Measurements from ENCODE around the gene GARNL3.

Gene GARNL3

GRCh38 chr9:127396808-127397645 is 132.5 kb downstream of the GARNL3 start, which contains the start of gene SLC2A8:
TSS of gene SLC2A8 (plus strand) at chr9:127397169. CDS start at chr9:127397231, 62 bp downstream.
- H3K27me3 Mint-ChIP-seq = peaks cover 83% of the 10 kb centered on the region

GRCh38 chr9:127397646-127398274 is 133.2 kb downstream of the GARNL3 start:
- H3K27ac Mint-ChIP-seq = no peak overlapping the region
- peak; percentile 68 for DNase-seq
- H3K27me3 Mint-ChIP-seq = peaks cover 81% of the 10 kb centered on the region
- H3K4me3 Mint-ChIP-seq = peak overlapping the region; percentile 65
- H3K9me3 Mint-ChIP-seq = no peaks in the 10 kb centered on the region
- H3K36me3 Mint-ChIP-seq (ENCODE audit: low read depth) = no peaks in the 10 kb centered on the region
- H3K4me1 Mint-ChIP-seq (ENCODE audit: low read depth) = peaks cover 18% of the 10 kb centered on the region

More at GRCh38 chr9:127396808-127397645, 132.5 kb downstream of the GARNL3 start, which contains the start of gene SLC2A8:
- no peak within 1 kb of the TSS for H3K27ac Mint-ChIP-seq
- peak; percentile 90 for DNase-seq
- peaks cover 18% of the 10 kb centered on the region for H3K4me1 Mint-ChIP-seq (ENCODE audit: low read depth)
- H3K9me3 Mint-ChIP-seq = no peaks in the 10 kb centered on the region
- H3K36me3 Mint-ChIP-seq (ENCODE audit: low read depth) = no peaks in the 10 kb centered on the region
- H3K4me3 Mint-ChIP-seq = peak within 1 kb of the TSS; percentile 65

- Mint-ChIP-seq H3K27ac (no peak overlapping the region), H3K4me3 (peak overlapping the region; percentile 65), H3K36me3 (ENCODE audit: low read depth) (no peaks in the 10 kb centered on the region), H3K9me3 (no peaks in the 10 kb centered on the region), H3K27me3 (peaks cover 78% of the 10 kb centered on the region), H3K4me1 (ENCODE audit: low read depth) (peaks cover 18% of the 10 kb centered on the region)
- DNase-seq = no peak
Observed at GRCh38 chr9:127398275-127398647, 133.7 kb downstream of the GARNL3 start.

GRCh38 chr9:127398715-127399400 is 134.3 kb downstream of the GARNL3 start:
- H3K4me3 Mint-ChIP-seq = peak overlapping the region; percentile 25
- H3K27ac Mint-ChIP-seq = no peak overlapping the region
- H3K9me3 Mint-ChIP-seq = no peaks in the 10 kb centered on the region

GRCh38 chr9:127399736-127400269 is 135.2 kb downstream of the GARNL3 start:
- peaks cover 67% of the 10 kb centered on the region for H3K27me3 Mint-ChIP-seq
- H3K27ac Mint-ChIP-seq = no peak overlapping the region

More at GRCh38 chr9:127398715-127399400, 134.3 kb downstream of the GARNL3 start:
- peaks cover 76% of the 10 kb centered on the region for H3K27me3 Mint-ChIP-seq
- DNase-seq = no peak
- peaks cover 18% of the 10 kb centered on the region for H3K4me1 Mint-ChIP-seq (ENCODE audit: low read depth)
- no peaks in the 10 kb centered on the region for H3K36me3 Mint-ChIP-seq (ENCODE audit: low read depth)

GRCh38 chr9:127402401-127403090 is 138.0 kb downstream of the GARNL3 start:
- H3K27ac Mint-ChIP-seq = no peak overlapping the region
- DNase-seq = no peak
- H3K4me3 Mint-ChIP-seq = no peak overlapping the region
- H3K27me3 Mint-ChIP-seq = peaks cover 67% of the 10 kb centered on the region
- no peaks in the 10 kb centered on the region for H3K9me3 Mint-ChIP-seq
- H3K4me1 Mint-ChIP-seq (ENCODE audit: low read depth) = peaks cover 7% of the 10 kb centered on the region
- no peaks in the 10 kb centered on the region for H3K36me3 Mint-ChIP-seq (ENCODE audit: low read depth)

More at GRCh38 chr9:127399736-127400269, 135.2 kb downstream of the GARNL3 start:
- no peak for DNase-seq
- Mint-ChIP-seq H3K36me3 (ENCODE audit: low read depth) (no peaks in the 10 kb centered on the region), H3K4me1 (ENCODE audit: low read depth) (peaks cover 18% of the 10 kb centered on the region), H3K4me3 (no peak overlapping the region), H3K9me3 (no peaks in the 10 kb centered on the region)

GRCh38 chr9:127403507-127404192 is 139.1 kb downstream of the GARNL3 start:
- Mint-ChIP-seq H3K4me1 (ENCODE audit: low read depth) (no peaks in the 10 kb centered on the region), H3K9me3 (no peaks in the 10 kb centered on the region), H3K27me3 (peaks cover 61% of the 10 kb centered on the region), H3K36me3 (ENCODE audit: low read depth) (no peaks in the 10 kb centered on the region), H3K27ac (no peak overlapping the region), H3K4me3 (no peak overlapping the region)
- no peak for DNase-seq

GRCh38 chr9:127404631-127405030 is 140.1 kb downstream of the GARNL3 start:
- no peak overlapping the region for H3K27ac Mint-ChIP-seq
- no peaks in the 10 kb centered on the region for H3K9me3 Mint-ChIP-seq
- peaks cover 52% of the 10 kb centered on the region for H3K27me3 Mint-ChIP-seq
- H3K36me3 Mint-ChIP-seq (ENCODE audit: low read depth) = no peaks in the 10 kb centered on the region
- no peak for DNase-seq
- H3K4me1 Mint-ChIP-seq (ENCODE audit: low read depth) = no peaks in the 10 kb centered on the region
- no peak overlapping the region for H3K4me3 Mint-ChIP-seq

GRCh38 chr9:127405344-127406125 is 141.0 kb downstream of the GARNL3 start:
- Mint-ChIP-seq H3K27me3 (peaks cover 48% of the 10 kb centered on the region), H3K27ac (no peak overlapping the region), H3K36me3 (ENCODE audit: low read depth) (no peaks in the 10 kb centered on the region), H3K4me1 (ENCODE audit: low read depth) (no peaks in the 10 kb centered on the region), H3K9me3 (no peaks in the 10 kb centered on the region), H3K4me3 (no peak overlapping the region)
- no peak for DNase-seq

- Mint-ChIP-seq H3K27ac (no peak overlapping the region), H3K27me3 (peaks cover 47% of the 10 kb centered on the region), H3K4me1 (ENCODE audit: low read depth) (no peaks in the 10 kb centered on the region), H3K4me3 (no peak overlapping the region), H3K36me3 (ENCODE audit: low read depth) (no peaks in the 10 kb centered on the region), H3K9me3 (no peaks in the 10 kb centered on the region)
- no peak for DNase-seq
Observed at GRCh38 chr9:127406799-127407491, 142.4 kb downstream of the GARNL3 start.

GRCh38 chr9:127407492-127407843 is 142.9 kb downstream of the GARNL3 start:
- Mint-ChIP-seq H3K27me3 (peaks cover 48% of the 10 kb centered on the region), H3K4me1 (ENCODE audit: low read depth) (no peaks in the 10 kb centered on the region), H3K9me3 (no peaks in the 10 kb centered on the region), H3K36me3 (ENCODE audit: low read depth) (no peaks in the 10 kb centered on the region), H3K4me3 (no peak overlapping the region), H3K27ac (no peak overlapping the region)
- DNase-seq = no peak

GRCh38 chr9:127411122-127411521 is 146.5 kb downstream of the GARNL3 start:
- no peak for DNase-seq
- H3K9me3 Mint-ChIP-seq = no peaks in the 10 kb centered on the region
- peaks cover 48% of the 10 kb centered on the region for H3K27me3 Mint-ChIP-seq
- H3K27ac Mint-ChIP-seq = no peak overlapping the region
- no peaks in the 10 kb centered on the region for H3K4me1 Mint-ChIP-seq (ENCODE audit: low read depth)
- no peaks in the 10 kb centered on the region for H3K36me3 Mint-ChIP-seq (ENCODE audit: low read depth)
- H3K4me3 Mint-ChIP-seq = no peak overlapping the region

Data from activated T-cell treated with anti-CD3 and anti-CD28 coated beads, Interleukin-2, amount 50 U/mL, for 24 hours (primary cell).